Pancreas (tissue), 10 donors: ENCODE results near the gene PACS1. TPM values are rescaled to one million over a fixed set of nuclear protein-coding genes. Genes with fewer than 3 reads are reported as not detected.

ENCODE experiments used
- ATAC-seq, 4 donors: fragments of 200-7000 bp; cut with Tn5 transposase; one replicate each; pipeline versions ENCODE4 v1.8.0 to v1.9.1; 2020; ENCODE audit warnings: mild to moderate bottlenecking in 4 of 4, moderate library complexity in 4 of 4
- DNase-seq, 6 donors: peaks; one replicate each; pipeline ENCODE4 v3.0.0-alpha.2; 2020
- FAIRE-seq: peaks from 2 replicates; lab custom pipeline; 2012; peaks lifted over from hg19 to GRCh38; lab: Jason Lieb, UNC
- H3K27ac ChIP-seq, 4 donors: fragments of 200-600 bp; sonication (generic); 1 replicate in 3 of 4; 2 replicates in 1 of 4; pipeline versions ENCODE4 v1.5.0 to v1.8.0; 2020
- H3K27me3 ChIP-seq, 4 donors: fragments of 200-600 bp; one replicate each; pipeline ENCODE4 v1.8.0; 2021
- H3K36me3 ChIP-seq, 3 donors: fragments of 200-600 bp; sonication (generic) in 1 of 3; one replicate each; pipeline versions ENCODE4 v1.5.0 to v1.8.0; 2020 to 2021
- H3K4me1 ChIP-seq, 3 donors: fragments of 200-600 bp; one replicate each; pipeline ENCODE4 v1.8.0; 2021
- H3K4me3 ChIP-seq, 4 donors: fragments of 200-600 bp; sonication (generic) in 2 of 4; one replicate each; pipeline versions ENCODE4 v1.5.0 to v1.8.0; 2020 to 2021
- H3K9me3 ChIP-seq, 4 donors: fragments of 200-600 bp; one replicate each; pipeline ENCODE4 v1.8.0; 2021
- CTCF ChIP-seq, 4 donors: fragments of 200-600 bp; sonication (generic) in 3 of 4; IDR thresholded peaks; one replicate each; pipeline versions ENCODE4 v1.5.0 to v1.8.0; 2021; ENCODE audit warnings: antibody characterized with exemption in 4 of 4
- WGBS, 2 donors: extraction: QIAGEN DNeasy Blood & Tissue Kit; methylation state at CpG; one replicate each; pipeline ENCODE4 v1.1.7; 2013; 5-methylcytosine and 5-hydroxymethylcytosine counted together
- intact Hi-C, 3 donors: fragments of 100-400 bp; cut with DNase I; formaldehyde crosslinking; loops; one replicate each; pipeline versions ENCODE4 v1.11.1 to v1.14.2; 2022
- polyA plus RNA-seq, 2 donors: library from polyadenylated mRNA; stranded (reverse); fragments of 200-250 nt; gene quantifications; one replicate each; pipeline ENCODE4 v1.2.3, GENCODE V29; 2013
- total RNA-seq, 6 donors: library from RNA; stranded (reverse); fragmentation: NEBNext Ultra II Directional in 4 of 6; extraction: Animal tissue kit (Norgen Biotek cat#: 25700) in 4 of 6; gene quantifications; one replicate each; pipeline versions ENCODE4 v1.2.1 to v1.2.4, GENCODE V29; 2021 to 2023
- donor health status: healthy with polysubstance abuse.
- donor health status: DM: no; HTN: no; CAD: no; lungs with moderate emphysema.
- donor health status: DM: no; HTN: no; CAD: no.
- donor health status: control.
- donor health status: control.
- donor health status: Bipolar disorder and iron deficiency.
- donor health status: DM: yes; HTN: yes; CAD: no.
- donor health status: DM: no; HTN: no; CAD: no.
- donor health status: DM: no; HTN: no; CAD: no.
- donor health status: DM: yes; HTN: yes; CAD: no.

The PACS1 gene
- total and polyA plus RNA-seq, 8 donors: 16.9 to 61.0 (median 27.3) TPM

GRCh38 chr11:66142370-66143263 lies 72.5 kb downstream of the PACS1 start:
- H3K27ac ChIP-seq: peak overlapping the region in 2 of 4 donors; percentile 70 to 72
- no peak overlapping the region for H3K4me3 ChIP-seq
- H3K27me3 ChIP-seq: no peaks in the 10 kb centered on the region
- H3K36me3 ChIP-seq: no peaks in the 10 kb centered on the region
- FAIRE-seq (no peak), ATAC-seq (peak; percentile 25 to 63 (median 48)), DNase-seq (no peak)
- no peaks in the 10 kb centered on the region for H3K9me3 ChIP-seq
- peaks cover 7 to 27% (median 10%) of the 10 kb centered on the region in 3 donors for H3K4me1 ChIP-seq
- no peak for TF ChIP-seq CTCF (IDR thresholded peaks at IDR 0.05)
- intact Hi-C loops: no loop called here
- WGBS, 2 donors: 56 to 60% methylated on average over 12 of the region's 12 CpGs

DNA sequence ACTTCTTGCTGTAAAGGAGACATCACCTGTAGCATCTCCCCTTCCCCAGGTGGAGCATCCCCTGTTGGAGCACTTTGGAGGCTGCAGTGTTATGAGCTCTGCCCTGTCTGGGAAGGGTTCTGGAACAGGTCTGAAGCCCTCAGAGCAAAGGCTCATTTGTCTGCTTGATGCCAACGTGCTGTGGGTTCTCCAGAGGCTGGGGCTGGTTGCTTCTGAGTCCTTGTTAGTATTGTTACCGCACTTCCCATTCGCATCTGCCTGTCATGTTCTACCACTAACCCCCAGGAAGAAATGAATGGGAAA lies 73.1 kb downstream of the PACS1 start:
- peaks cover 7 to 22% (median 10%) of the 10 kb centered on the region in 3 donors for H3K4me1 ChIP-seq
- no peak for FAIRE-seq
- H3K27ac ChIP-seq: peak overlapping the region in 2 of 4 donors; percentile 70 to 72

GRCh38 chr11:66143996-66144678 lies 74.1 kb downstream of the PACS1 start:
- Histone ChIP-seq H3K27ac (peak overlapping the region in 2 of 4 donors; percentile 70 to 72), H3K9me3 (no peaks in the 10 kb centered on the region), H3K4me1 (peaks cover 7 to 22% (median 10%) of the 10 kb centered on the region in 3 donors), H3K27me3 (no peaks in the 10 kb centered on the region), H3K4me3 (no peak overlapping the region), H3K36me3 (no peaks in the 10 kb centered on the region)
- TF ChIP-seq CTCF (IDR thresholded peaks at IDR 0.05): no peak
- intact Hi-C loops: no loop called here
- FAIRE-seq: no peak
- 34 to 46% methylated on average over 5 of the region's 5 CpGs for WGBS, 2 donors
- no peak for DNase-seq
- ATAC-seq: peak; percentile 58 to 72 (median 64)

More for the DNA sequence above, 73.1 kb downstream of the PACS1 start:
- TF ChIP-seq CTCF (IDR thresholded peaks at IDR 0.05): no peak
- intact Hi-C loops: no loop called here
- no peaks in the 10 kb centered on the region for H3K27me3 ChIP-seq
- H3K4me3 ChIP-seq: no peak overlapping the region
- H3K9me3 ChIP-seq: no peaks in the 10 kb centered on the region
- 56% methylated on average over 3 of the region's 3 CpGs for WGBS, 2 donors
- no peak for DNase-seq
- peak; percentile 10 to 19 (median 13) for ATAC-seq
- no peaks in the 10 kb centered on the region for H3K36me3 ChIP-seq

DNA sequence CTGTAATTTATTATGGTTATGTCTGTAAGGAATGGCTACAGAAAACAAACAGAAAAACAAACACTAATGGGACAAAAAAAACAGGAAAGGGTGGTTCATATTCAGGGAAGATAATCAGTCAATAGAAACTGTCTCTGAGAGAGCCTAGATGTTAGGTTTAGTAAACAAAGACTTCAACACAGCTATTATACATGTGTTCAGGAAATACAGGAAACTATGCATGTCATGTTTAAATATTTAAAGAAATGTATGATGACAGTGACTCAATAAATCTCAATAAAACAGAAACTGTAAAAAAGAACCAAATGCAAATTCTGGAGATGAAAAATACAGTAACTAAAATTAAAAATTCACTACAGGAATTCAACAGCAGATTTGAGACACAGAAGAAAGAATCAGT lies 76.0 kb downstream of the PACS1 start:
- Histone ChIP-seq H3K27ac (no peak overlapping the region), H3K4me3 (no peak overlapping the region), H3K4me1 (peaks cover 7 to 22% (median 10%) of the 10 kb centered on the region in 3 donors), H3K27me3 (no peaks in the 10 kb centered on the region), H3K9me3 (no peaks in the 10 kb centered on the region), H3K36me3 (no peaks in the 10 kb centered on the region)
- ATAC-seq (no peak), DNase-seq (no peak), FAIRE-seq (no peak)
- TF ChIP-seq CTCF (IDR thresholded peaks at IDR 0.05): no peak
- intact Hi-C loops: no loop called here
